Measurements from ENCODE around the gene HSF2BP.

- TF ChIP-seq, protein P1, sequence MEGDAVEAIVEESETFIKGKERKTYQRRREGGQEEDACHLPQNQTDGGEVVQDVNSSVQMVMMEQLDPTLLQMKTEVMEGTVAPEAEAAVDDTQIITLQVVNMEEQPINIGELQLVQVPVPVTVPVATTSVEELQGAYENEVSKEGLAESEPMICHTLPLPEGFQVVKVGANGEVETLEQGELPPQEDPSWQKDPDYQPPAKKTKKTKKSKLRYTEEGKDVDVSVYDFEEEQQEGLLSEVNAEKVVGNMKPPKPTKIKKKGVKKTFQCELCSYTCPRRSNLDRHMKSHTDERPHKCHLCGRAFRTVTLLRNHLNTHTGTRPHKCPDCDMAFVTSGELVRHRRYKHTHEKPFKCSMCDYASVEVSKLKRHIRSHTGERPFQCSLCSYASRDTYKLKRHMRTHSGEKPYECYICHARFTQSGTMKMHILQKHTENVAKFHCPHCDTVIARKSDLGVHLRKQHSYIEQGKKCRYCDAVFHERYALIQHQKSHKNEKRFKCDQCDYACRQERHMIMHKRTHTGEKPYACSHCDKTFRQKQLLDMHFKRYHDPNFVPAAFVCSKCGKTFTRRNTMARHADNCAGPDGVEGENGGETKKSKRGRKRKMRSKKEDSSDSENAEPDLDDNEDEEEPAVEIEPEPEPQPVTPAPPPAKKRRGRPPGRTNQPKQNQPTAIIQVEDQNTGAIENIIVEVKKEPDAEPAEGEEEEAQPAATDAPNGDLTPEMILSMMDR (IDR thresholded peaks at IDR 0.05): no peak
- TF ChIP-seq POLR2A (IDR thresholded peaks at IDR 0.05): no peak
These were observed 8.1 kb upstream of the HSF2BP start for GRCh38 chr21:43667191-43667904.
